ENCODE data around the gene SCAPER. TPM values are rescaled to one million over a fixed set of nuclear protein-coding genes. Genes with fewer than 3 reads are reported as not detected.

SCAPER gene
- polyA plus RNA-seq, 1 donor from 2014 or later: 77.1 TPM

GRCh38 chr15:76941636-76942035 is 36.5 kb upstream of the SCAPER start:
- Histone ChIP-seq H3K4me3 (ENCODE audit: low read length) (no peak overlapping the region), H3K27me3 (ENCODE audit: insufficient read depth, low read depth, low read length) (no peaks in the 10 kb centered on the region), H3K9me3 (ENCODE audit: low read length) (no peaks in the 10 kb centered on the region), H4K20me1 (ENCODE audit: insufficient read depth) (no peaks in the 10 kb centered on the region), H3K4me2 (ENCODE audit: low read length) (no peak overlapping the region), H3F3A (ENCODE audit: insufficient read depth, low read length, poor library complexity, severe bottlenecking) (no peaks in the 10 kb centered on the region), H3K36me3 (ENCODE audit: insufficient read depth, low read length) (peaks cover 9% of the 10 kb centered on the region), H3K79me2 (replicated peaks; ENCODE audit: insufficient read depth, low read length) (peaks cover 7% of the 10 kb centered on the region), H2AFZ (ENCODE audit: low read depth, low read length) (no peak overlapping the region), H3K9me2 (ENCODE audit: insufficient read depth, low read length) (no peaks in the 10 kb centered on the region), H3K9ac (ENCODE audit: low read length) (no peak overlapping the region), H3K27ac (ENCODE audit: low read length) (no peak overlapping the region)
- no peak for TF ChIP-seq SMC3 (conservative IDR thresholded peaks at IDR 0.05; ENCODE audit: poor library complexity)
- no peak for TF ChIP-seq REST (IDR thresholded peaks at IDR 0.05; ENCODE audit: borderline replicate concordance)

- H3K79me2 ChIP-seq (replicated peaks; ENCODE audit: insufficient read depth, low read length): peaks cover 16% of the 10 kb centered on the region
- H3F3A ChIP-seq (ENCODE audit: insufficient read depth, low read length, poor library complexity, severe bottlenecking): no peaks in the 10 kb centered on the region
- H3K9me2 ChIP-seq (ENCODE audit: insufficient read depth, low read length): no peaks in the 10 kb centered on the region
- H3K27ac ChIP-seq (ENCODE audit: low read length): no peak overlapping the region
- TF ChIP-seq REST (IDR thresholded peaks at IDR 0.05; ENCODE audit: borderline replicate concordance) (no peak), MXI1 (conservative IDR thresholded peaks at IDR 0.05; ENCODE audit: poor library complexity, severe bottlenecking) (no peak)
- no peak overlapping the region for H2AFZ ChIP-seq (ENCODE audit: low read depth, low read length)
- no peaks in the 10 kb centered on the region for H4K20me1 ChIP-seq (ENCODE audit: insufficient read depth)
- H3K9me3 ChIP-seq (ENCODE audit: low read length): no peaks in the 10 kb centered on the region
- H3K4me3 ChIP-seq (ENCODE audit: low read length): no peak overlapping the region
- no peaks in the 10 kb centered on the region for H3K27me3 ChIP-seq (ENCODE audit: insufficient read depth, low read depth, low read length)
- no peak overlapping the region for H3K9ac ChIP-seq (ENCODE audit: low read length)
- no peak overlapping the region for H3K4me2 ChIP-seq (ENCODE audit: low read length)
- H3K36me3 ChIP-seq (ENCODE audit: insufficient read depth, low read length): peaks cover 18% of the 10 kb centered on the region
Observed at GRCh38 chr15:76939715-76940114, 34.6 kb upstream of the SCAPER start.

GRCh38 chr15:76938752-76939151 is 33.6 kb upstream of the SCAPER start:
- H2AFZ ChIP-seq (ENCODE audit: low read depth, low read length): no peak overlapping the region
- H3K4me2 ChIP-seq (ENCODE audit: low read length): no peak overlapping the region
- H3K79me2 ChIP-seq (replicated peaks; ENCODE audit: insufficient read depth, low read length): peaks cover 24% of the 10 kb centered on the region
- TF ChIP-seq SMC3 (conservative IDR thresholded peaks at IDR 0.05; ENCODE audit: poor library complexity) (no peak), TAF1 (IDR thresholded peaks at IDR 0.05; ENCODE audit: low read depth) (no peak), EP300 (conservative IDR thresholded peaks at IDR 0.05; ENCODE audit: poor library complexity, severe bottlenecking) (no peak), REST (IDR thresholded peaks at IDR 0.05; ENCODE audit: borderline replicate concordance) (no peak), MXI1 (conservative IDR thresholded peaks at IDR 0.05; ENCODE audit: poor library complexity, severe bottlenecking) (no peak), CTCF (IDR thresholded peaks at IDR 0.05; ENCODE audit: poor library complexity, severe bottlenecking) (no peak), RAD21 (conservative IDR thresholded peaks at IDR 0.05) (no peak)
- no peak overlapping the region for H3K27ac ChIP-seq (ENCODE audit: low read length)
- no peaks in the 10 kb centered on the region for H3K9me2 ChIP-seq (ENCODE audit: insufficient read depth, low read length)
- no peak overlapping the region for H3K4me3 ChIP-seq (ENCODE audit: low read length)
- peaks cover 14% of the 10 kb centered on the region for H3K36me3 ChIP-seq (ENCODE audit: insufficient read depth, low read length)
- no peaks in the 10 kb centered on the region for H3F3A ChIP-seq (ENCODE audit: insufficient read depth, low read length, poor library complexity, severe bottlenecking)
- no peaks in the 10 kb centered on the region for H4K20me1 ChIP-seq (ENCODE audit: insufficient read depth)
- H3K9ac ChIP-seq (ENCODE audit: low read length): no peak overlapping the region
- H3K27me3 ChIP-seq (ENCODE audit: insufficient read depth, low read depth, low read length): no peaks in the 10 kb centered on the region
- no peaks in the 10 kb centered on the region for H3K9me3 ChIP-seq (ENCODE audit: low read length)
